GM12872 (cell line): ENCODE results near the gene CEP290.

Source experiments
- CTCF ChIP-seq: IDR thresholded peaks from 3 replicates; pipeline ENCODE4 v1.5.1; 2011; ENCODE audit warnings: low read depth, mild to moderate bottlenecking, low read length, moderate library complexity; ENCODE audit not compliant: insufficient read depth

Gene CEP290

GRCh38 chr12:88141425-88141773 lies 489 bp downstream of the CEP290 start:
- TF ChIP-seq CTCF: no peak

- no peak for TF ChIP-seq CTCF
Measured at GRCh38 chr12:88132392-88132791, 9.5 kb downstream of the CEP290 start.

GRCh38 chr12:88127855-88128254 lies 14.0 kb downstream of the CEP290 start:
- no peak for TF ChIP-seq CTCF

- TF ChIP-seq CTCF: no peak
Measured at GRCh38 chr12:88127099-88127498, 14.8 kb downstream of the CEP290 start.

GRCh38 chr12:88122666-88123065 lies 19.2 kb downstream of the CEP290 start:
- no peak for TF ChIP-seq CTCF

GRCh38 chr12:88113871-88114270 lies 28.0 kb downstream of the CEP290 start:
- TF ChIP-seq CTCF: no peak

GRCh38 chr12:88111074-88111652 lies 30.7 kb downstream of the CEP290 start:
- no peak for TF ChIP-seq CTCF
